Activated CD8-positive, alpha-beta memory T cell treated with anti-CD3 and anti-CD28 coated beads, Interleukin-2, amount 10 ng/mL, durations not matched to agents 7 days and 5 days (primary cell): ENCODE data around the gene SGK1. TPM values are rescaled to one million over a fixed set of nuclear protein-coding genes. Genes with fewer than 3 reads are reported as not detected.

Experiments used
- ATAC-seq: fragments of 150-1000 bp; cut with Tn5 transposase; one replicate; pipeline ENCODE4 v1.10.0; 2021; ENCODE audit warnings: moderate library complexity
- CTCF ChIA-PET: fragments of 350-600 bp; sonication (Branson Sonifier 250); formaldehyde crosslinking; loops from one replicate; lab custom pipeline; 2021; ENCODE audit warnings: antibody characterized with exemption; lab: Charles Lee
- DNase-seq: peaks from one replicate; pipeline ENCODE4 v3.0.0-alpha.2; 2020
- H3K27ac Mint-ChIP-seq: one replicate; pipeline ENCODE4 v1.8.0; 2021; ENCODE audit warnings: mild to moderate bottlenecking, mixed read lengths
- H3K27me3 Mint-ChIP-seq: one replicate; pipeline ENCODE4 v1.8.0; 2021; ENCODE audit warnings: mixed read lengths
- H3K36me3 Mint-ChIP-seq: one replicate; pipeline ENCODE4 v1.8.0; 2021; ENCODE audit warnings: mild to moderate bottlenecking, mixed read lengths
- H3K4me1 Mint-ChIP-seq: one replicate; pipeline ENCODE4 v1.8.0; 2021; ENCODE audit warnings: mixed read lengths
- H3K4me3 Mint-ChIP-seq: one replicate; pipeline ENCODE4 v1.8.0; 2021; ENCODE audit warnings: mild to moderate bottlenecking, moderate library complexity, mixed read lengths
- H3K9me3 Mint-ChIP-seq: one replicate; pipeline ENCODE4 v1.8.0; 2022; ENCODE audit warnings: low read depth, mixed read lengths
- total RNA-seq, 2 experiments: library from RNA; stranded (reverse); gene quantifications; one replicate each; pipeline ENCODE4 v1.2.3, GENCODE V29; 2021

The SGK1 gene
- total RNA-seq, 2 experiments from 2014 or later = 14.8 to 36.5 TPM

DNA sequence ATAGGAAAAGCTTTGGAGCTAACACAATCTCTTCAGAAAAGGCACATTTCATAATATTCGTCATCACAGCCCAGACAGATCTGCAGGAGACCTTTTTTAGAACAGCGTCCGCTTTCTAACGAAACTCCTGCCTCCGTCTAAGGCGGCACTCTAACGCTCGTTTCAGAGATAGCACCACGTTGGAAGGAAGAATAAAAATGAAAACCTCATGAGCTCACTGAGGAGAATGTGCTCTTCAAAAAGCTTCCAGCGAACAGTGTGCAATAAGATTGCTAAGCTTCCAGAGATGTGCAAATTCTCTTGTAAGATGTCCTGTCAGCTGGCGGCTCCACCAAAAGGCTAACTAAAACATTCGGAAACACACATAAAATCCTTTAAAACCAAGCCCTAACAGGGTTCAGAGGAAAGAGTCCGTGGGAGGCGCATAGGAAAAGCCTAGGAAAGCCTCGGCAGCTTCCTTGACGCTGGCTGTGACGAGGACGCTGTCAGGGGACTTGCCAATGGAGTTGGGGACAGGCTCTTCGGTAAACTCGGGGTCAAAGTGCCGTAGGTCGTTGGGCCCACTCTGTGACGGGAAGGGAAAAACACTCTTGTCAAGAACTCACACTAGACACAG lies 147.9 kb downstream of the SGK1 start:
- no peak for DNase-seq
- H3K27ac Mint-ChIP-seq = no peak overlapping the region
- CTCF ChIA-PET = no interaction called here

DNA sequence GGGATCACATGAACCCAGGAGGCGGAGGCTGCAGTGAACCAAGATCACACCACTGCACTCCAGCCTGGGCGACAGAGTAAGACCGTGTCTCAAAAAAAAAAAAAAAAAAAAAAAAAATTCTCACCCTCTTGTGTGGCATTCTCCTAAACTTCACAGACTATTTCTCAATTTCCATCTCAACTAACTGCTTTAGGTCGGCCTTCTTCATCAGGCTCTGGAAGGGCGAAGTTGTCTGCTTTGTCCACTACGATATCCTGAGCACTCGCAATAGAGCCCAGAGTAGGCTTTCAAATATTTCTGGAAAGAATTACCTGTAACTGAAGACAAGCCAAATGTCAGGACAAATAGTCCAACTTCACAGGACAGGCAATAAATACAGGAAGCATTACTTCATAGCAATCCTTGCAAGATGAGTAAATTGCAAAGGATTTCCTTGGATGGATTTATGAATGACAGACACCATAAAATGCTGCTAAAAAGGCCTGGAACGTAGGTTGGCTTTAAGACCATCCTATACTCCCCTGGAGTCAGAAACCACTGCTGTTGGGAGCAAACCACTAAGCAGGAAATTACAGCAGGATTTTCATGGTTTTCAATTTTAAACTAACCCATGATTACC lies 149.2 kb downstream of the SGK1 start:
- CTCF ChIA-PET = interaction anchor here (0.7 to 1.6 kb wide), 5 partner anchors 71 to 772 kb away, joined by 3 to 5 read pairs (median 4); no protein-coding TSS in a partner anchor
- Mint-ChIP-seq H3K9me3 (no peaks in the 10 kb centered on the region), H3K27me3 (no peaks in the 10 kb centered on the region), H3K27ac (no peak overlapping the region), H3K4me1 (peaks cover 13% of the 10 kb centered on the region), H3K36me3 (peaks cover 33% of the 10 kb centered on the region), H3K4me3 (no peak overlapping the region)
- DNase-seq (no peak), ATAC-seq (no peak)

More for the DNA sequence above, 147.9 kb downstream of the SGK1 start:
- Mint-ChIP-seq H3K36me3 (peaks cover 35% of the 10 kb centered on the region), H3K4me3 (no peak overlapping the region), H3K27me3 (no peaks in the 10 kb centered on the region), H3K9me3 (no peaks in the 10 kb centered on the region), H3K4me1 (peaks cover 16% of the 10 kb centered on the region)
- no peak for ATAC-seq

DNA sequence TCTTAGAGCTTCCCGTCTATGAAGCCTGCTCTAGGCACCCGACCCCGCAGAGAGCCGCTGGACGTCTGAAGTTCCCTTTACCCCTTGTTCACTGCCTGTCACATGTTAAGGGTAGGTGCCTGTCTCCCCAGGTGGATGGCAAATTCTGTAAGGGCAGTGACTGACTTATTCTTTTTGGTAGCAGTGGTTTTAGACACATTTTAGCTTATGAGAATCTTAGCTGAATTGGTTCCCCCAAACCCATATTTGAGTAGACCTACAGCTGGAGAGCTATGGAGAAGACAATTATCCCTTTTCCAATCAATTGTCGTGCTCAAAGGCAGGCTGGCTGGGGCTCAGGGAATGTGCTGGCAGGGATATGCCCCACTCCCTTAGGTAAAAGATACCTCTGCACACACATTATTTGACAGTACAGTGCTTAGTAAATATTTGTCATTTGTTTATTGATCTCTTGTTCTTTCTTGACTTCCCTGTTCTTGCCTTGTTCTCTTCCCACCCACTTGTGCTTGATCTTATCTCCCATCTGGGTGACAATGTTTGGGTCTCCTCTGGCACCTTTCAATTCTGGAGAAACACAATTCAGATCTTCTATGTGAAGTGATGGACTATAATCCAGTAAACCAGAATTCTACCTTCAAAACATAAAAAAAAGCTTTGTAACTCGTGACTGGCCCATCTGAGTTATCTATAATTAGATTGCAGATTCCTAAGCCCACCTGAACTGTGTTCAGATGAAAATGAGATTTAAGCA lies 151.2 kb downstream of the SGK1 start:
- H3K27ac Mint-ChIP-seq = no peak overlapping the region
- no peak for ATAC-seq
- H3K4me3 Mint-ChIP-seq = no peak overlapping the region
- H3K4me1 Mint-ChIP-seq = peaks cover 2% of the 10 kb centered on the region
- peaks cover 17% of the 10 kb centered on the region for H3K36me3 Mint-ChIP-seq
- no peak for DNase-seq
- H3K9me3 Mint-ChIP-seq = no peaks in the 10 kb centered on the region
- no peaks in the 10 kb centered on the region for H3K27me3 Mint-ChIP-seq
- CTCF ChIA-PET = interaction anchor here (1.0 to 1.9 kb wide), 3 partner anchors 10 to 716 kb away, joined by 3 to 9 read pairs (median 5); no protein-coding TSS in a partner anchor

DNA sequence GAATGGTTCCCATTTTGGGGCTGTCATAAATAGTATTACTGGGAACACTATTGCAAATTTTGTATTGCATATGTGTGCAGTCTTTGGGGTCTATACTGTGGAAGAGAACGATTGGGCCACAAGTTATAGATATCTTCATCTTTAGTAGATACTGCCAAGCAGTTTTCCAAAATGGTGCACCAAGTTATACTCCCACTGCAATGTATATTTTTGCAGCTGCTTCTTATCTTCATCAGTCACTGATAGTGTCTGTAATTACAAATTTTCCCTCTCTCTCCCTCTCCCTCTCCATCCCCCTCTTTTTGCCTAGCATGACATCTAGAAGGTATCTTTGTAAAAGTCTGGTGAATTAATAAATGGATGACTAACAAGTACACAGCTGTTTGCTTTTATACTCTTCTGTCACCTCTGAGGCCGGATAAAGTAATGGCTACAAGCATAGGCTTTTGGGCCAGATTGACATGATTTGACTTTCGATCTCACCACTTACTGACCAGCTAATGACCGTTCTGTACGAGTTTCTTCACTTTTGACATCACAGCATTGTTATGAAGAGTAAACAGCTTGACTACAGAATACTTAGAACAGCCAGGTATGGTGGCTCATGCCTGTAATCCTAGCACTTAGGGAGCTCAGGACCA lies 152.2 kb downstream of the SGK1 start:
- no peaks in the 10 kb centered on the region for H3K9me3 Mint-ChIP-seq
- DNase-seq = no peak
- no peaks in the 10 kb centered on the region for H3K27me3 Mint-ChIP-seq
- no peak for ATAC-seq
- no peak overlapping the region for H3K4me3 Mint-ChIP-seq
- CTCF ChIA-PET = interaction anchor here (0.7 to 1.9 kb wide), 3 partner anchors 8 to 475 kb away, joined by 3 to 9 read pairs (median 3); no protein-coding TSS in a partner anchor
- H3K36me3 Mint-ChIP-seq = peaks cover 8% of the 10 kb centered on the region
- peaks cover 2% of the 10 kb centered on the region for H3K4me1 Mint-ChIP-seq
- H3K27ac Mint-ChIP-seq = no peak overlapping the region

DNA sequence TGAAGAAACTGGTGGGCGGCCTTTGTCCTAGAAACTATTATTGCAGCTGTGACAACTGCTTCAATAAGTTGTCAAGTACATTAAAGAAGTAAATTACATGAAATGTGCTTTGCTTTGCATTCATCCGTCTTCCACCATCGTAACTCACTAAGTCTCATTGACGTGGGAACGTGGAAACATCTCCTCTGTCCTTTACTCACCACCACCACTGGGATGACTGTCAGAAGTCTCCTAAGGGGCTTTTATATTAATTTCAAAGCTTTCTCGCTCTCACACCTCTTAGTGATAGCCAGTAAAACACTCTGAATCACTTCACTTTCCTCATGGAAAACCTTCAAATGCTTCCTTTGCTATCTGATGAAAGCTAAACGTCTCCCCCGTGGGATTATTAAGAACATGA lies 153.6 kb downstream of the SGK1 start:
- ATAC-seq (no peak), DNase-seq (no peak)
- CTCF ChIA-PET = interaction anchor here (1.0 to 1.2 kb wide), 2 partner anchors 477 to 659 kb away, joined by 3 read pairs; no protein-coding TSS in a partner anchor
- Mint-ChIP-seq H3K9me3 (no peaks in the 10 kb centered on the region), H3K4me3 (no peak overlapping the region), H3K4me1 (no peaks in the 10 kb centered on the region), H3K36me3 (no peaks in the 10 kb centered on the region), H3K27ac (no peak overlapping the region), H3K27me3 (no peaks in the 10 kb centered on the region)

DNA sequence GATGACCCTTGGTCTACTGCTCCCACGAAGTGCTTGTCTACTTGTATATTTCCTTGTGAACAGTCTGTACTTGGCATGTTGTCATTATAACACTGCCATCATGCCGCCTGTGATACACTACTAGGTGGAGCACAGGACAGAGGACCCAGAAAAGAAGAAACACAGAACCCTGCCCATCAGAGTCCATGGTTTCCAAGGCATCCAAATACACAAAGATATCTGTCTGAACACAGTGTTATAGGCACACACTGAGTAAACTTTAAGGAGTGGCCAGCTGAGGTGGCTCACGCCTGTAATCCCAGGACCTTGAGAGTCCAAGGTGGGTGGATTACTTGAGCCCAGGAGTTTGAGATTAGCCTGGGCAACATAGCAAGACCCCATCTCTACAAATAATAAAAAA lies 155.0 kb downstream of the SGK1 start:
- no peaks in the 10 kb centered on the region for H3K27me3 Mint-ChIP-seq
- CTCF ChIA-PET = interaction anchor here (0.8 to 1.2 kb wide), 2 partner anchors 478 to 661 kb away, joined by 3 read pairs; no protein-coding TSS in a partner anchor
- DNase-seq = no peak

DNA sequence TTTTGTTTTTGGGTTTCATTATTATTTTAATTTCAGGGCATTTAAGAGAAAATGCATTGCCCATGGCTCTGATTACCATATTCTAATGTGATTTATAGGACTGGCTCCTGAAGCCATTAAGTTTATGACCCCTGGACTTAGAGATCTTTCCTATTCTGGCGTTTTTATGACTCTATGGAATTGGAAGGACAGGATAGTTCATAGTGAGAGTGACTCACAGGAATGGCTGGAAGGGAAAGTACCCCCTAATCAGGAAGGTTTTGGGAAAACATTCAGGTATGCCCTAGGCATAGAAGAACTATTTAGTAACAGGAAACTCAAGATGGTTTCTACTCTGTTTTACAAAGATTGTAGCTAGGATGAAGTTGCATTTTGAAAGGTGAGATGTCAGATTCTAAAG lies 156.9 kb downstream of the SGK1 start:
- H3K4me3 Mint-ChIP-seq = no peak overlapping the region

More for the DNA sequence above, 155.0 kb downstream of the SGK1 start:
- no peaks in the 10 kb centered on the region for H3K4me1 Mint-ChIP-seq
- H3K9me3 Mint-ChIP-seq = no peaks in the 10 kb centered on the region
- H3K4me3 Mint-ChIP-seq = no peak overlapping the region
- H3K27ac Mint-ChIP-seq = no peak overlapping the region
- H3K36me3 Mint-ChIP-seq = no peaks in the 10 kb centered on the region
- no peak for ATAC-seq

DNA sequence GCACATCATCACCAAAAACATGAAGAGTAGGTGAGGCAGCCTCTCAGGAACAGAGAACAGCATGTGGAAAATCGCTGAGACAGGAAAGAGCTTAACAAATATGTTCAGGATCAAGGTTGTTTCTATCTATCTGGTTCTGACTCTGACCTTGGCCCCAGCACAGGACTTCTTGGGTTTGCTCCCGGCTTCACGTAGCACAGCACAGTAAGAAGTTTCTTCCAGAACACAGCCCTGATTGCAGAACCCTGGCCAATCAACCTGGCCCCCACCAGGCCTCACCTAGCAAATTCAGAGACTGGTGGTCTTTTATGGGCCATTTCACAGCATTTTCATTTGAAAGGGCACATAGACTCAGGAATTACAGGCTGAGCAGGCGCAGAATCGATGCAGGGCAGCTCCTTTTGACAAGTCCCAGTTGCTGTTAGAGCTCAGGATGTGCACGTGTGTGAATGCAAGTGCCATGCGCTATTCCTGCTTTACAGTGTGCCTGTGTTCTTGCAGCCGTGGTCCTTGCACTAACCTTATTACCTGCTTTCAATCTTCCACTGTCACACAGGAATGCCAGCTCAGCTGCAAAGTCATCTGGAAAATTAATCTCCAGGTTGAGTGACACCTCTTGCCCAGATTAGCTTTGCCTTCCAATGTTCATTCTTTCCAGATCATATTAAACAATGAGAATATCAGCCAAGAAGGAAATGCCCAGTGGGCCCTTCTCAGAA lies 165.0 kb downstream of the SGK1 start:
- H3K9me3 Mint-ChIP-seq = no peaks in the 10 kb centered on the region

More for the DNA sequence above, 156.9 kb downstream of the SGK1 start:
- Mint-ChIP-seq H3K27me3 (no peaks in the 10 kb centered on the region), H3K9me3 (no peaks in the 10 kb centered on the region), H3K4me1 (no peaks in the 10 kb centered on the region), H3K36me3 (no peaks in the 10 kb centered on the region), H3K27ac (no peak overlapping the region)
- CTCF ChIA-PET = interaction anchor here (1.2 kb wide), 2 partner anchors 8 to 779 kb away, joined by 3 read pairs; no protein-coding TSS in a partner anchor
- ATAC-seq = no peak
- DNase-seq = no peak

DNA sequence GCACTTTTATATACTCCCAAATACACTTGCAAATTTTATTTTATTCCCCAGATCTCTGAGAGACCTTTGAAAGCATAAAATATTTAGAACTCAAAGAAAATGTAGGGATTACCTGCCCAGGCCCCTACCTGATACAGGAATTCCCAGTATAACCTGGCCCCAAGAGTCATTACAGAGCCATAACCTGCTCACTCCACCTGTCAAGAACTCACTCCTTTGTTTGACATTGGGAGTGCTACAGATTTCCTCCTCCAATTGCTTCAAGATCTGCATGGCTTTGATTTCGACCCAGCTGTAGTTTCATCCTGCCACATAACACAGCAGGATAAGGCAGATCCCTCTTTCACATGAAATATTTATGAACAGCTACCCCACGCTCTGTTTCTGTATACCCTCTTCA lies 169.3 kb downstream of the SGK1 start:
- CTCF ChIA-PET = interaction anchor here (1.2 kb wide), 1 partner anchor 487 kb away, joined by 3 read pairs; no protein-coding TSS in a partner anchor
- peaks cover 2% of the 10 kb centered on the region for H3K4me1 Mint-ChIP-seq

More for the DNA sequence above, 165.0 kb downstream of the SGK1 start:
- no peaks in the 10 kb centered on the region for H3K36me3 Mint-ChIP-seq
- CTCF ChIA-PET = interaction anchor here (1.1 to 2.1 kb wide), 5 partner anchors 8 to 671 kb away, joined by 3 to 8 read pairs (median 4); no protein-coding TSS in a partner anchor
- H3K27me3 Mint-ChIP-seq = peaks cover 4% of the 10 kb centered on the region
- ATAC-seq (no peak), DNase-seq (no peak)
- H3K4me3 Mint-ChIP-seq = no peak overlapping the region
- no peak overlapping the region for H3K27ac Mint-ChIP-seq
- H3K4me1 Mint-ChIP-seq = peaks cover 2% of the 10 kb centered on the region

DNA sequence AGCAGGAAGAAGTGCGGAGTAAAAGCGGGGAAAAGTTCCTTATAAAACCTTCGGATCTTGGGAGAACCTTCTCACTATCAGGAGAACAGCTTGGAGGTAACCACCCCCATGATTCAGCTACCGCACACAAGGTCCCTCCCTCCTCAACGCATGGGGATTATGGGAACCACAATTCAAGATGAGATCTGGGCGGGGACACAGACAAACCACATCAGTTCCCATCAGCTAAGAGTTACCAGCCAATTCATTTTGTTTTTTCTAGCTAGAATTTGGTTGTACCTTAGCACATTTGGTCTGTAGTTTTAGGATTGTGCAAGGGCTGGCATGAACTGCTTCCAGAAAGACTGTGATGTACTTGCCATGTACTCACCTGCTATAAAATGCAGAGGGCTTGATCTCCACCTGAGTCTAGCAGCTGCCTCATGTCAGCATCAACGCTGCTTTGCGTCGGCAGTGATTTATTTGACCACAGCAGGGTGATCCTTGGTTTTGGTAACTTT lies 170.8 kb downstream of the SGK1 start:
- Mint-ChIP-seq H3K4me3 (no peak overlapping the region), H3K27ac (no peak overlapping the region), H3K36me3 (no peaks in the 10 kb centered on the region), H3K4me1 (peaks cover 2% of the 10 kb centered on the region), H3K9me3 (no peaks in the 10 kb centered on the region), H3K27me3 (peaks cover 6% of the 10 kb centered on the region)
- no peak for ATAC-seq
- DNase-seq = no peak
- CTCF ChIA-PET = interaction anchor here (1.1 kb wide), 1 partner anchor 10 kb away, joined by 3 read pairs; no protein-coding TSS in a partner anchor

More for the DNA sequence above, 169.3 kb downstream of the SGK1 start:
- Mint-ChIP-seq H3K9me3 (no peaks in the 10 kb centered on the region), H3K4me3 (no peak overlapping the region), H3K36me3 (no peaks in the 10 kb centered on the region), H3K27me3 (peaks cover 4% of the 10 kb centered on the region), H3K27ac (no peak overlapping the region)
- no peak for ATAC-seq
- DNase-seq = no peak

DNA sequence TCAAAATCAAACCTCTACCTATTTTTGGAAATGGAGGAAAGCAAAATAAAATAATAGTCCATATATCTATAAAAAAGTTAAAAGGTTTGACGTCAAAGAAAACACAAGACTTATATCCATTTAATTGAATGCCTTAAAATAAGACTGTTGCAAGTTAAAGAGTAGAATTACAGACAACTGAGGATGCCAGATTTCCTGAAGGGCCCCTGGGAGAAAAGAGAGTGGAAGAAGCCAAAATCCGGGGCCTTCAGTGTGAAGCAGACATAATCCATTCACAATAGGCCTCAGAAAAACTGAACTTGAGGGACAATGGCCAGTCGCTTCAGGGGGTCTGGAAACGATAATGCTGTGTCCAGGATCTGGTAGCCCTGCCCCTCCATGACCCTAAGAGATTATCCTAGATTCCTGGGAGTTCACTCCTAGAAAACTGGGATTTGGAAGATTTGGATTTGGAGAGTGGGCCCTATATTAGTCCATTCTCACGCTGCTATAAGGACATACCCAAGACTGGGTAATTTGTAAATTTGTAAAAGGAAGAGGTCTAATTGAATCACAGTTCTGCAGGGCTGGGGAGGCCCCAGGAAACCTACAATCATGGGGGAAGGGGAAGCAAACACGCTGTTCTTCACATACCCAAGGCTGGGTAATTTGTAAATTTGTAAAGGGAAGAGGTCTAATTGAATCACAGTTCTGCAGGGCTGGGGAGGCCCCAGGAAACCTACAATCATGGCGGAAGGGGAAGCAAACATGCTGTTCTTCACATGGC lies 171.5 kb downstream of the SGK1 start:
- no peak overlapping the region for H3K4me3 Mint-ChIP-seq
- no peak overlapping the region for H3K27ac Mint-ChIP-seq
- no peaks in the 10 kb centered on the region for H3K36me3 Mint-ChIP-seq
- H3K27me3 Mint-ChIP-seq = peaks cover 6% of the 10 kb centered on the region
- CTCF ChIA-PET = interaction anchor here (1.1 kb wide), 1 partner anchor 10 kb away, joined by 3 read pairs; no protein-coding TSS in a partner anchor
- H3K9me3 Mint-ChIP-seq = no peaks in the 10 kb centered on the region
- no peak for DNase-seq
- H3K4me1 Mint-ChIP-seq = peaks cover 2% of the 10 kb centered on the region
- no peak for ATAC-seq
